A549 (cell line): ENCODE data around the gene PCDHA2. TPM values are rescaled to one million over a fixed set of nuclear protein-coding genes. Genes with fewer than 3 reads are reported as not detected.
A peak's percentile ranks its signal among the peaks of the same experiment; 100 is the strongest.
"Not testable (repeated sequence)": the region's sequence is repeated elsewhere in the genome, so short reads cannot be mapped to it uniquely, and the experiment has no call there.

Source experiments
- ATAC-seq, 2 experiments: fragments of 200-7000 bp in 1 of 2; fragments of >200 bp in 1 of 2; cut with Nextera tagmentation in 1 of 2; cut with Tn5 transposase in 1 of 2; 3 replicates each; pipeline versions ENCODE4 v1.8.0 to v1.9.1; 2018 to 2020; ENCODE audit warnings: mild to moderate bottlenecking in 1 of 2, moderate library complexity in 1 of 2
- CTCF ChIA-PET: fragments of 300-600 bp; sonication (Branson Sonifier 250); formaldehyde crosslinking; extraction: SDS; loops from one replicate; lab custom pipeline; 2021; ENCODE audit warnings: antibody characterized with exemption, inconsistent platforms; lab: Yijun Ruan, JAX
- POLR2A ChIA-PET: fragments of 350-600 bp; formaldehyde crosslinking; extraction: SDS; loops from one replicate; lab custom pipeline; 2021; ENCODE audit warnings: antibody characterized with exemption, inconsistent platforms; lab: Yijun Ruan, JAX
- DNase-seq, 2 experiments: peaks; one replicate each; pipeline versions ENCODE4 v3.0.0 to v3.0.0-alpha.2; 2011 to 2016; ENCODE audit warnings: low read depth in 1 of 2, low spot score in 1 of 2
- FAIRE-seq: peaks from 2 replicates; lab custom pipeline; 2011; peaks lifted over from hg19 to GRCh38; lab: Jason Lieb, UNC
- H3K27ac ChIP-seq, 2 experiments: fragments of >200 bp; sonication (Bioruptor Twin); formaldehyde crosslinking; 3 replicates each; pipeline ENCODE4 v1.5.1; 2016 to 2017
- H3K4me1 ChIP-seq: fragments of >200 bp; sonication (Bioruptor Twin); formaldehyde crosslinking; 3 replicates; pipeline ENCODE4 v1.6.1; 2016
- H3K4me2 ChIP-seq: fragments of >200 bp; sonication (Bioruptor Twin); formaldehyde crosslinking; 3 replicates; pipeline ENCODE4 v1.6.1; 2016
- H3K4me3 ChIP-seq: fragments of >200 bp; sonication (Bioruptor Twin); formaldehyde crosslinking; 3 replicates; pipeline ENCODE4 v1.5.1; 2016
- H3K9me3 ChIP-seq: fragments of >200 bp; sonication (Bioruptor Twin); formaldehyde crosslinking; 3 replicates; pipeline ENCODE4 v1.6.1; 2016
- CBX8 ChIP-seq: fragments of 200-600 bp; sonication (generic); IDR thresholded peaks from 2 replicates; pipeline ENCODE4 v1.6.1; 2016
- CTCF ChIP-seq: fragments of >200 bp; sonication (Bioruptor Twin); formaldehyde crosslinking; IDR thresholded peaks from 3 replicates; pipeline ENCODE4 v1.5.1; 2016
- EHF ChIP-seq: fragments of 250-450 bp; sonication (Bioruptor Pico); IDR thresholded peaks from 2 replicates; pipeline ENCODE4 v1.5.0; 2020; ENCODE audit warnings: mild to moderate bottlenecking
- EHMT2 ChIP-seq: fragments of 200-600 bp; sonication (generic); IDR thresholded peaks from 2 replicates; pipeline ENCODE4 v1.6.1; 2016; ENCODE audit warnings: antibody characterized with exemption, low read depth, mild to moderate bottlenecking, moderate library complexity
- ESRRA ChIP-seq: fragments of 150-350 bp; IDR thresholded peaks from 2 replicates; pipeline ENCODE4 v1.6.1; 2014; ENCODE audit warnings: mild to moderate bottlenecking, low read length, borderline replicate concordance
- FOSB ChIP-seq: fragments of 250-450 bp; sonication (Bioruptor Pico); IDR thresholded peaks from 2 replicates; pipeline ENCODE4 v1.5.0; 2020; ENCODE audit warnings: mild to moderate bottlenecking, moderate library complexity
- GATA3 ChIP-seq: IDR thresholded peaks from 2 replicates; pipeline ENCODE4 v1.6.1; 2012; ENCODE audit warnings: borderline replicate concordance
- JUN ChIP-seq, 2 experiments: fragments of >200 bp; sonication (Bioruptor Twin); formaldehyde crosslinking; IDR thresholded peaks; 2 replicates in 1 of 2; 3 replicates in 1 of 2; pipeline ENCODE4 v1.6.1; 2016 to 2017
- KDM5A ChIP-seq: fragments of 200-600 bp; sonication (generic); IDR thresholded peaks from 2 replicates; pipeline ENCODE4 v1.6.1; 2016; ENCODE audit warnings: antibody characterized with exemption, mild to moderate bottlenecking
- MAX ChIP-seq: IDR thresholded peaks from 2 replicates; pipeline ENCODE4 v1.6.1; 2012
- RAD21 ChIP-seq, 2 experiments: fragments of >200 bp in 1 of 2; sonication (Bioruptor Twin) in 1 of 2; formaldehyde crosslinking in 1 of 2; IDR thresholded peaks in 1 of 2; conservative IDR thresholded peaks in 1 of 2; 2 replicates in 1 of 2; 3 replicates in 1 of 2; pipeline ENCODE4 v1.6.1; 2012 to 2018; ENCODE audit warnings: inconsistent platforms in 1 of 2
- REST ChIP-seq: fragments of 200-600 bp; sonication (generic); IDR thresholded peaks from 2 replicates; pipeline ENCODE4 v1.6.1; 2016; ENCODE audit warnings: antibody characterized with exemption, mild to moderate bottlenecking, moderate library complexity
- RNF2 ChIP-seq: fragments of 200-600 bp; sonication (generic); IDR thresholded peaks from 2 replicates; pipeline ENCODE4 v1.6.1; 2016; ENCODE audit warnings: low read depth, mild to moderate bottlenecking, antibody characterized with exemption, moderate library complexity, borderline replicate concordance
- TFCP2L1 ChIP-seq: fragments of 250-450 bp; sonication (Bioruptor Pico); IDR thresholded peaks from 2 replicates; pipeline ENCODE4 v1.5.0; 2021; ENCODE audit warnings: mild to moderate bottlenecking
- ZFP36 ChIP-seq: fragments of 450-650 bp; IDR thresholded peaks from 2 replicates; pipeline ENCODE4 v1.6.1; 2014; ENCODE audit warnings: borderline replicate concordance; ENCODE audit not compliant: partially characterized antibody
- ZSCAN20 ChIP-seq: fragments of 250-450 bp; sonication (Bioruptor Pico); IDR thresholded peaks from 2 replicates; pipeline ENCODE4 v1.8.0; 2022; ENCODE audit warnings: mild to moderate bottlenecking, moderate library complexity
- WGBS: methylation state at CpG from one replicate; pipeline ENCODE4 v1.1.6; 2017; ENCODE audit errors: missing lambda C conversion rate; 5-methylcytosine and 5-hydroxymethylcytosine counted together
- polyA plus RNA-seq, 4 experiments: library from polyadenylated mRNA; depleted of rRNA in 3 of 4; stranded (reverse); fragments of >200 nt; fragmentation: RNase III in 1 of 4; extraction: RNeasy Plus Mini Kit Qiagen cat#74134 plus additional on column Dnase treatment in 1 of 4; gene quantifications; 2 replicates in 3 of 4; 3 replicates in 1 of 4; pipeline ENCODE4 v1.2.3, GENCODE V29; 2011 to 2017

Gene PCDHA2
- polyA plus RNA-seq, 2 of the 4 experiments (the other 2 are of a cell fraction), result 0.03 to 0.08 TPM

GRCh38 chr5:140828362-140828737, 33.7 kb downstream of the PCDHA2 start:
- Histone ChIP-seq H3K4me3 (no peak overlapping the region), H3K4me1 (no peaks in the 10 kb centered on the region), H3K4me2 (no peak overlapping the region), H3K9me3 (no peaks in the 10 kb centered on the region), H3K27ac (no peak overlapping the region)
- ChIA-PET POLR2A (no interaction called here), CTCF (interaction anchor here (0.6 to 0.9 kb wide), 2 partner anchors 385 to 395 kb away, joined by 3 read pairs; partner anchors contain the start of genes PCDHB13 and PCDHB14)
- no peak for DNase-seq
- no peak for TF ChIP-seq CBX8
- TF ChIP-seq KDM5A, result no peak
- TF ChIP-seq EHF (CRISPR knock-in tag), result no peak
- TF ChIP-seq RNF2, result no peak
- no peak for TF ChIP-seq ZFP36
- TF ChIP-seq CTCF, result no peak
- TF ChIP-seq TFCP2L1 (CRISPR knock-in tag), result no peak
- TF ChIP-seq EHMT2, result no peak
- no peak for TF ChIP-seq ZSCAN20 (CRISPR knock-in tag)
- TF ChIP-seq ESRRA, result no peak
- TF ChIP-seq REST, result no peak
- TF ChIP-seq MAX, result no peak
- TF ChIP-seq FOSB (CRISPR knock-in tag), result no peak
- TF ChIP-seq JUN (IDR thresholded peaks at IDR 0.05), result no peak
- FAIRE-seq, result no peak
- 74% methylated on average over 18 of the region's 18 CpGs for WGBS
- no peak for ATAC-seq

GRCh38 chr5:140829511-140830501, 35.2 kb downstream of the PCDHA2 start:
- H3K9me3 ChIP-seq, ATAC-seq, H3K27ac ChIP-seq, CTCF ChIA-PET, H3K4me1 ChIP-seq, FAIRE-seq, H3K4me3 ChIP-seq, H3K4me2 ChIP-seq, DNase-seq, POLR2A ChIA-PET: not testable (repeated sequence)
- WGBS, result 88% methylated on average over 91 of the region's 106 CpGs

GRCh38 chr5:140833993-140834392, 39.3 kb downstream of the PCDHA2 start, which contains the start of gene PCDHA7:
Gene PCDHA7 (plus strand): TSS chr5:140834269. CDS start chr5:140834384, 115 bp downstream.
- Histone ChIP-seq H3K9me3 (peaks cover 5% of the 10 kb centered on the region; the same call in 1 of the 3 replicates), H3K4me3 (no peak within 1 kb of the TSS), H3K27ac (no peak within 1 kb of the TSS), H3K4me1 (no peaks in the 10 kb centered on the region), H3K4me2 (no peak within 1 kb of the TSS)
- 12% methylated on average over 8 of the region's 8 CpGs for WGBS
- no peak for ATAC-seq
- DNase-seq, result peak in 1 of 2 experiments; percentile 33
- ChIA-PET CTCF (interaction anchor here (1.7 to 2.2 kb wide), 2 partner anchors 13 to 207 kb away, joined by 5 to 7 read pairs; partner anchors contain the start of gene PCDHA5), POLR2A (no interaction called here)
- TF ChIP-seq RAD21 (conservative IDR thresholded peaks at IDR 0.05 in 1 of 2, IDR thresholded peaks at IDR 0.05 in 1 of 2), result peak; percentile 23 to 43; a peak in 3 of 5 replicates
- no peak for TF ChIP-seq GATA3
- TF ChIP-seq CTCF, result peak; percentile 23; the same call in 2 of the 3 replicates
- FAIRE-seq, result no peak

- CTCF ChIA-PET, result interaction anchor here (1.7 to 2.2 kb wide), 2 partner anchors 13 to 206 kb away, joined by 5 to 7 read pairs; partner anchors contain the start of gene PCDHA5
- 76% methylated on average over 27 of the region's 38 CpGs for WGBS
- H3K4me1 ChIP-seq, H3K4me3 ChIP-seq, H3K27ac ChIP-seq, DNase-seq, POLR2A ChIA-PET, H3K4me2 ChIP-seq, H3K9me3 ChIP-seq: not testable (repeated sequence)
- FAIRE-seq (peak; percentile 51), ATAC-seq (peak in 1 of 2 experiments; percentile 47; a peak in 2 of 6 replicates)
These were observed 39.9 kb downstream of the PCDHA2 start for GRCh38 chr5:140834439-140835008.
